HCT116 (cell line): ENCODE data around the gene FBXL13.

Source experiments
- CBX3 ChIP-seq: IDR thresholded peaks from 2 replicates; pipeline ENCODE4 v1.6.1; 2012; ENCODE audit warnings: low read depth
- EGR1 ChIP-seq: IDR thresholded peaks from 2 replicates; pipeline ENCODE4 v1.6.1; 2012; ENCODE audit warnings: low read depth
- EZH2 ChIP-seq: fragments of 200-600 bp; sonication (generic); IDR thresholded peaks from 2 replicates; pipeline ENCODE4 v1.6.1; 2017; ENCODE audit warnings: antibody characterized with exemption, mixed run types
- FOSL1 ChIP-seq: IDR thresholded peaks from 2 replicates; pipeline ENCODE4 v1.6.1; 2012; ENCODE audit warnings: low read depth
- POLR2A ChIP-seq: IDR thresholded peaks from 2 replicates; pipeline ENCODE4 v1.7.0; 2011; ENCODE audit warnings: borderline replicate concordance; ENCODE audit not compliant: insufficient read depth, insufficient read length; ENCODE audit errors: extremely low read depth
- POLR2AphosphoS5 ChIP-seq: IDR thresholded peaks from 2 replicates; pipeline ENCODE4 v1.6.1; 2011; ENCODE audit warnings: mild to moderate bottlenecking, low read depth, low read length, moderate library complexity
- SP1 ChIP-seq: IDR thresholded peaks from 2 replicates; pipeline ENCODE4 v1.6.1; 2012; ENCODE audit warnings: low read depth
- YY1 ChIP-seq: IDR thresholded peaks from 2 replicates; pipeline ENCODE4 v1.6.1; 2011; ENCODE audit warnings: low read length, low read depth, moderate library complexity, mild to moderate bottlenecking; ENCODE audit not compliant: insufficient replicate concordance; ENCODE audit errors: extremely low read depth
- ZNF274 ChIP-seq: fragments of 200-500 bp; sonication (Bioruptor generic); IDR thresholded peaks from 2 replicates; pipeline ENCODE4 v1.6.1; 2014; ENCODE audit warnings: mild to moderate bottlenecking, low read depth, low read length, inconsistent platforms
- TF ChIP-seq, protein P1 (sequence below), 3 experiments: fragments of 200-600 bp in 1 of 3; sonication (generic) in 1 of 3; IDR thresholded peaks in 2 of 3; conservative IDR thresholded peaks in 1 of 3; 2 replicates each; pipeline ENCODE4 v1.5.1; 2012 to 2017; ENCODE audit warnings: low read depth in 2 of 3, low read length in 2 of 3, antibody characterized with exemption in 1 of 3, borderline replicate concordance in 1 of 3, control low read depth in 1 of 3, mild to moderate bottlenecking in 1 of 3, mixed read lengths in 1 of 3, mixed run types in 1 of 3, moderate library complexity in 1 of 3; ENCODE audit not compliant: insufficient read depth in 1 of 3
- TF ChIP-seq, protein P2 (sequence below): IDR thresholded peaks from 2 replicates; pipeline ENCODE4 v1.6.1; 2012
- TF ChIP-seq, protein P3 (sequence below): IDR thresholded peaks from 2 replicates; pipeline ENCODE4 v1.6.1; 2012; ENCODE audit warnings: low read depth
- TF ChIP-seq, protein P4 (sequence below): IDR thresholded peaks from 2 replicates; pipeline ENCODE4 v1.6.1; 2012

DNA sequence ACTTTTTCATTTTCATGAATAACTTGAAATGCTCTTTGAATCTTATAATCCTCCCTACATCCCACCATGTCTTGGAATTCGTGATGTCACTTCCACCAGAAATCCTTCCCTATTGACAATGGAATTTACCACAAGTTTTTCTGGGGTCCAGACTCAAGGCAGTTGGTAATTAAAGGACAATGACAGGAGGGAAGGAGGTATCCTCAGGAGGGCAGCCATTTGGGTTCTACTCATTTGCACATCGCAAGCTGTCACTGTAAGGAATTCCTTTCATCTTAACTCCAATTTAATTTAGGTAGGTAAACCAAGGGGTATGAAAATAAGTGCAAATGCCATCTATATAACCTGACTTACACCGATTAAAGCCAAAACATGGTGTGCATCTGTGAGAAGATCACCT, 139.9 kb downstream of the FBXL13 start:
- TF ChIP-seq YY1 (no peak), EGR1 (no peak), POLR2A (no peak), EZH2 (no peak), FOSL1 (no peak), POLR2AphosphoS5 (no peak), SP1 (no peak), CBX3 (no peak), ZNF274 (no peak)
- TF ChIP-seq, protein P1, sequence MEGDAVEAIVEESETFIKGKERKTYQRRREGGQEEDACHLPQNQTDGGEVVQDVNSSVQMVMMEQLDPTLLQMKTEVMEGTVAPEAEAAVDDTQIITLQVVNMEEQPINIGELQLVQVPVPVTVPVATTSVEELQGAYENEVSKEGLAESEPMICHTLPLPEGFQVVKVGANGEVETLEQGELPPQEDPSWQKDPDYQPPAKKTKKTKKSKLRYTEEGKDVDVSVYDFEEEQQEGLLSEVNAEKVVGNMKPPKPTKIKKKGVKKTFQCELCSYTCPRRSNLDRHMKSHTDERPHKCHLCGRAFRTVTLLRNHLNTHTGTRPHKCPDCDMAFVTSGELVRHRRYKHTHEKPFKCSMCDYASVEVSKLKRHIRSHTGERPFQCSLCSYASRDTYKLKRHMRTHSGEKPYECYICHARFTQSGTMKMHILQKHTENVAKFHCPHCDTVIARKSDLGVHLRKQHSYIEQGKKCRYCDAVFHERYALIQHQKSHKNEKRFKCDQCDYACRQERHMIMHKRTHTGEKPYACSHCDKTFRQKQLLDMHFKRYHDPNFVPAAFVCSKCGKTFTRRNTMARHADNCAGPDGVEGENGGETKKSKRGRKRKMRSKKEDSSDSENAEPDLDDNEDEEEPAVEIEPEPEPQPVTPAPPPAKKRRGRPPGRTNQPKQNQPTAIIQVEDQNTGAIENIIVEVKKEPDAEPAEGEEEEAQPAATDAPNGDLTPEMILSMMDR (IDR thresholded peaks at IDR 0.05 in 2 of 3, conservative IDR thresholded peaks at IDR 0.05 in 1 of 3; ENCODE audit: borderline replicate concordance in 1 of 3, insufficient read depth in 1 of 3, low read depth in 2 of 3, low read length in 2 of 3) = no peak
- TF ChIP-seq, protein P2, sequence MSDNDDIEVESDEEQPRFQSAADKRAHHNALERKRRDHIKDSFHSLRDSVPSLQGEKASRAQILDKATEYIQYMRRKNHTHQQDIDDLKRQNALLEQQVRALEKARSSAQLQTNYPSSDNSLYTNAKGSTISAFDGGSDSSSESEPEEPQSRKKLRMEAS = no peak
- TF ChIP-seq, protein P3, sequence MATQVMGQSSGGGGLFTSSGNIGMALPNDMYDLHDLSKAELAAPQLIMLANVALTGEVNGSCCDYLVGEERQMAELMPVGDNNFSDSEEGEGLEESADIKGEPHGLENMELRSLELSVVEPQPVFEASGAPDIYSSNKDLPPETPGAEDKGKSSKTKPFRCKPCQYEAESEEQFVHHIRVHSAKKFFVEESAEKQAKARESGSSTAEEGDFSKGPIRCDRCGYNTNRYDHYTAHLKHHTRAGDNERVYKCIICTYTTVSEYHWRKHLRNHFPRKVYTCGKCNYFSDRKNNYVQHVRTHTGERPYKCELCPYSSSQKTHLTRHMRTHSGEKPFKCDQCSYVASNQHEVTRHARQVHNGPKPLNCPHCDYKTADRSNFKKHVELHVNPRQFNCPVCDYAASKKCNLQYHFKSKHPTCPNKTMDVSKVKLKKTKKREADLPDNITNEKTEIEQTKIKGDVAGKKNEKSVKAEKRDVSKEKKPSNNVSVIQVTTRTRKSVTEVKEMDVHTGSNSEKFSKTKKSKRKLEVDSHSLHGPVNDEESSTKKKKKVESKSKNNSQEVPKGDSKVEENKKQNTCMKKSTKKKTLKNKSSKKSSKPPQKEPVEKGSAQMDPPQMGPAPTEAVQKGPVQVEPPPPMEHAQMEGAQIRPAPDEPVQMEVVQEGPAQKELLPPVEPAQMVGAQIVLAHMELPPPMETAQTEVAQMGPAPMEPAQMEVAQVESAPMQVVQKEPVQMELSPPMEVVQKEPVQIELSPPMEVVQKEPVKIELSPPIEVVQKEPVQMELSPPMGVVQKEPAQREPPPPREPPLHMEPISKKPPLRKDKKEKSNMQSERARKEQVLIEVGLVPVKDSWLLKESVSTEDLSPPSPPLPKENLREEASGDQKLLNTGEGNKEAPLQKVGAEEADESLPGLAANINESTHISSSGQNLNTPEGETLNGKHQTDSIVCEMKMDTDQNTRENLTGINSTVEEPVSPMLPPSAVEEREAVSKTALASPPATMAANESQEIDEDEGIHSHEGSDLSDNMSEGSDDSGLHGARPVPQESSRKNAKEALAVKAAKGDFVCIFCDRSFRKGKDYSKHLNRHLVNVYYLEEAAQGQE = no peak
- TF ChIP-seq, protein P4, sequence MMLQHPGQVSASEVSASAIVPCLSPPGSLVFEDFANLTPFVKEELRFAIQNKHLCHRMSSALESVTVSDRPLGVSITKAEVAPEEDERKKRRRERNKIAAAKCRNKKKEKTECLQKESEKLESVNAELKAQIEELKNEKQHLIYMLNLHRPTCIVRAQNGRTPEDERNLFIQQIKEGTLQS = no peak
